Calu3 (cell line): ENCODE results near the gene HBE1. TPM values are rescaled to one million over a fixed set of nuclear protein-coding genes. Genes with fewer than 3 reads are reported as not detected.

Source experiments
- BruUV-seq: library from RNA; stranded (reverse); fragments of 400-500 nt; replicated peaks from 2 replicates; lab custom pipeline; 2021; lab: Mats Ljungman, UMichigan
- CTCF ChIA-PET: fragments of 300-600 bp; sonication (Branson Sonifier 250); formaldehyde crosslinking; loops from one replicate; lab custom pipeline; 2022; ENCODE audit warnings: antibody characterized with exemption; lab: Charles Lee
- DNase-seq: peaks from one replicate; pipeline ENCODE4 v3.0.0; 2022
- H3K27ac Mint-ChIP-seq: one replicate; pipeline ENCODE4 v1.8.0; 2022; ENCODE audit warnings: mixed read lengths; ENCODE audit not compliant: unreplicated experiment
- H3K27me3 Mint-ChIP-seq: one replicate; pipeline ENCODE4 v1.8.0; 2022; ENCODE audit warnings: mixed read lengths; ENCODE audit not compliant: unreplicated experiment
- H3K36me3 Mint-ChIP-seq: one replicate; pipeline ENCODE4 v1.8.0; 2022; ENCODE audit warnings: mild to moderate bottlenecking, moderate library complexity, mixed read lengths; ENCODE audit not compliant: insufficient read depth, unreplicated experiment
- H3K4me1 Mint-ChIP-seq: one replicate; pipeline ENCODE4 v1.8.0; 2022; ENCODE audit warnings: mild to moderate bottlenecking, low read depth, mixed read lengths; ENCODE audit not compliant: unreplicated experiment
- H3K4me3 Mint-ChIP-seq: one replicate; pipeline ENCODE4 v1.8.0; 2022; ENCODE audit warnings: mild to moderate bottlenecking, low read depth, moderate library complexity, mixed read lengths; ENCODE audit not compliant: unreplicated experiment
- H3K9me3 Mint-ChIP-seq: one replicate; pipeline ENCODE4 v1.8.0; 2022; ENCODE audit warnings: low read depth, mixed read lengths; ENCODE audit not compliant: unreplicated experiment
- intact Hi-C: fragments of 100-400 bp; cut with micrococcal nuclease; formaldehyde crosslinking; loops from one replicate; pipeline ENCODE4 v1.10.0; 2022; ENCODE audit not compliant: unreplicated experiment
- total RNA-seq: library from RNA; stranded (reverse); gene quantifications from 2 replicates; pipeline ENCODE4 v1.2.3, GENCODE V29; 2022
- TF ChIP-seq, protein P1 (sequence below): fragments of 200-600 bp; IDR thresholded peaks from one replicate; pipeline ENCODE4 v1.8.0; 2022; ENCODE audit warnings: antibody characterized with exemption; ENCODE audit not compliant: unreplicated experiment

HBE1 gene
- total RNA-seq, 1 experiment from 2014 or later: not detected

GRCh38 chr11:5276697-5277096, 7.0 kb upstream of the HBE1 start:
- H3K36me3 Mint-ChIP-seq: no peaks in the 10 kb centered on the region
- no TSS peak for BruUV-seq
- intact Hi-C loops: no loop called here
- H3K4me3 Mint-ChIP-seq: no peak overlapping the region
- no peak overlapping the region for H3K27ac Mint-ChIP-seq
- peaks cover 8% of the 10 kb centered on the region for H3K4me1 Mint-ChIP-seq
- TF ChIP-seq, protein P1, sequence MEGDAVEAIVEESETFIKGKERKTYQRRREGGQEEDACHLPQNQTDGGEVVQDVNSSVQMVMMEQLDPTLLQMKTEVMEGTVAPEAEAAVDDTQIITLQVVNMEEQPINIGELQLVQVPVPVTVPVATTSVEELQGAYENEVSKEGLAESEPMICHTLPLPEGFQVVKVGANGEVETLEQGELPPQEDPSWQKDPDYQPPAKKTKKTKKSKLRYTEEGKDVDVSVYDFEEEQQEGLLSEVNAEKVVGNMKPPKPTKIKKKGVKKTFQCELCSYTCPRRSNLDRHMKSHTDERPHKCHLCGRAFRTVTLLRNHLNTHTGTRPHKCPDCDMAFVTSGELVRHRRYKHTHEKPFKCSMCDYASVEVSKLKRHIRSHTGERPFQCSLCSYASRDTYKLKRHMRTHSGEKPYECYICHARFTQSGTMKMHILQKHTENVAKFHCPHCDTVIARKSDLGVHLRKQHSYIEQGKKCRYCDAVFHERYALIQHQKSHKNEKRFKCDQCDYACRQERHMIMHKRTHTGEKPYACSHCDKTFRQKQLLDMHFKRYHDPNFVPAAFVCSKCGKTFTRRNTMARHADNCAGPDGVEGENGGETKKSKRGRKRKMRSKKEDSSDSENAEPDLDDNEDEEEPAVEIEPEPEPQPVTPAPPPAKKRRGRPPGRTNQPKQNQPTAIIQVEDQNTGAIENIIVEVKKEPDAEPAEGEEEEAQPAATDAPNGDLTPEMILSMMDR: no peak
- no peak for DNase-seq
- H3K9me3 Mint-ChIP-seq: no peaks in the 10 kb centered on the region
- no peaks in the 10 kb centered on the region for H3K27me3 Mint-ChIP-seq
- CTCF ChIA-PET: interaction anchor here (0.6 to 0.7 kb wide), 2 partner anchors 356 to 827 kb away, joined by 3 to 5 read pairs; no protein-coding TSS in a partner anchor

DNA sequence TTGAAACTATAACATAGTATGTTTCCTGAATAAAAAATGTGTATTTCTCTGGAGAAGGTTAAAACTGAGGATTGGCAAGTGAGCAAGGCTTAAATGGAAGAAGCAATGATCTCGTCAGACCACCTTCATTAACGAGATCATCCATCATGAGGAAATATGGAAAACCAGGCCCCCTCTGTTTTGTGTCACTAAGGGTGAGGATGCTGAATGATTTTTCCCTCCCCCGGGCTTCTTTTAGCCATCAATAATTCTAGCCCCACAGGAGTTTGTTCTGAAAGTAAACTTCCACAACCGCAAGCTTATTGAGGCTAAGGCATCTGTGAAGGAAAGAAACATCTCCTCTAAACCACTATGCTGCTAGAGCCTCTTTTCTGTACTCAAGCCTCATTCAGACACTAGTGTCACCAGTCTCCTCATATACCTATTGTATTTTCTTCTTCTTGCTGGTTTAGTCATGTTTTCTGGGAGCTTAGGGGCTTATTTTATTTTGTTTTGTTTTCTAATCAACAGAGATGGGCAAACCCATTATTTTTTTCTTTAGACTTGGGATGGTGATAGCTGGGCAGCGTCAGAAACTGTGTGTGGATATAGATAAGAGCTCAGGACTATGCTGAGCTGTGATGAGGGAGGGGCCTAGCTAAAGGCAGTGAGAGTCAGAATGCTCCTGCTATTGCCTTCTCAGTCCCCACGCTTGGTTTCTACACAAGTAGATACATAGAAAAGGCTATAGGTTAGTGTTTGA, 5.8 kb upstream of the HBE1 start:
- Mint-ChIP-seq H3K27ac (no peak overlapping the region), H3K4me3 (no peak overlapping the region), H3K9me3 (no peaks in the 10 kb centered on the region), H3K4me1 (peaks cover 3% of the 10 kb centered on the region), H3K27me3 (no peaks in the 10 kb centered on the region), H3K36me3 (no peaks in the 10 kb centered on the region)
- CTCF ChIA-PET: no interaction called here
- no TSS peak for BruUV-seq
- no peak for DNase-seq
- intact Hi-C loops: no loop called here
- TF ChIP-seq, protein P1: no peak

GRCh38 chr11:5274395-5274794, 4.7 kb upstream of the HBE1 start:
- H3K36me3 Mint-ChIP-seq: no peaks in the 10 kb centered on the region
- no peak for DNase-seq
- intact Hi-C loops: no loop called here
- no peaks in the 10 kb centered on the region for H3K4me1 Mint-ChIP-seq
- TF ChIP-seq, protein P1: no peak
- no peak overlapping the region for H3K27ac Mint-ChIP-seq
- CTCF ChIA-PET: no interaction called here
- H3K9me3 Mint-ChIP-seq: no peaks in the 10 kb centered on the region
- no peak overlapping the region for H3K4me3 Mint-ChIP-seq
- BruUV-seq: no TSS peak
- peaks cover 9% of the 10 kb centered on the region for H3K27me3 Mint-ChIP-seq

GRCh38 chr11:5272395-5273017, 2.8 kb upstream of the HBE1 start:
- Mint-ChIP-seq H3K4me1 (no peaks in the 10 kb centered on the region), H3K27ac (no peak overlapping the region), H3K36me3 (no peaks in the 10 kb centered on the region), H3K4me3 (no peak overlapping the region), H3K9me3 (no peaks in the 10 kb centered on the region), H3K27me3 (peaks cover 28% of the 10 kb centered on the region)
- DNase-seq: no peak
- intact Hi-C loops: no loop called here
- no TSS peak for BruUV-seq
- CTCF ChIA-PET: no interaction called here
- TF ChIP-seq, protein P1: no peak
